Endothelial cell of coronary artery (primary cell): Measurements from ENCODE around the gene PRSS56. TPM values are rescaled to one million over a fixed set of nuclear protein-coding genes. Genes with fewer than 3 reads are reported as not detected.

Experiments used
- total RNA-seq: library from RNA; depleted of rRNA; stranded (reverse); fragments of >200 nt; gene quantifications from 2 replicates; pipeline ENCODE4 v1.2.3, GENCODE V29; 2014

The PRSS56 gene
- total RNA-seq: not detected in 2 replicates

DNA sequence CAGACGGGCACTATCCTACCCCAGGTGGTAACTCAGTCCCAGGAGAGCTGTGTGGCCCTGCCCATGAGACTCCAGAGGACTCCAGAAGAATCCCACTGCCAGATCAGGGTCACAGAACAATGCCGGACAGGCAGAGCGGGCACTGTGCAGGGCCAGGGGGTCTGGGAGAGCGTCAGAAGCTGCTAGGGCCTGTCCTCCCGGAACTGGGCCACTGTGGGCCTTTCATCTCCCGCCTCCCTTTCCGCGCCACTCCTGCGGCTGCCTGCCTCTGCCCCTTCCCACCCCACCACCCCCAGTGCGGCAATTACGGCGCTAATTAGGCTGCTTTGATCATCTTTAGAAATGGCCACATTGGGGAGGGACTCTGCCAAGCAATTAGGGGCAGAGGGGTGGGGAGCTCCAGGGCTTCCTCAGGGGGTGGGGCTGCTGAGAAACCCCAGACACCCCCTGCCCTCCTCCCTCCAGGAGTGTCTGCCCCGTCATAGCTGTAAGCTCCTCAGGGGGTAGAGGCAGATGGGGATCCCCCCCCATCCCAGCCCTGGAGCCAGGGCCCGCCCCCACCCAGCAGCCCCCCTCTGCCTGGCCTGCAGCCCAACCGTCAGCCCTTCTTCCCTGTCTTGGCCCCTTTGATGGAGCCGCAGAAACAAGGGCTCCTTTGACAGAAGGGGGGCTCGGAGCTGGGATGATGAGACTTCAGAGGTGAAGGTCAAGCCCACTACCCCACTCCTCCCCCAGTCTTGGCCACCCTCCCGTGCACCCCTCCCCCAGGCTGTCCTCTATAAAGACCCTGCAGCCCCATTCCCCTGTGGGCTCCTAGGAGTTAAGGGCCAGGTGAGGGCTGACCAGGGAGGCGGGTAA lies at the start of gene PRSS56:
Gene PRSS56, plus strand, starts transcription at position 808 of the 858 bp plus-strand sequence. CDS start 211 bp downstream, outside the sequence.

DNA sequence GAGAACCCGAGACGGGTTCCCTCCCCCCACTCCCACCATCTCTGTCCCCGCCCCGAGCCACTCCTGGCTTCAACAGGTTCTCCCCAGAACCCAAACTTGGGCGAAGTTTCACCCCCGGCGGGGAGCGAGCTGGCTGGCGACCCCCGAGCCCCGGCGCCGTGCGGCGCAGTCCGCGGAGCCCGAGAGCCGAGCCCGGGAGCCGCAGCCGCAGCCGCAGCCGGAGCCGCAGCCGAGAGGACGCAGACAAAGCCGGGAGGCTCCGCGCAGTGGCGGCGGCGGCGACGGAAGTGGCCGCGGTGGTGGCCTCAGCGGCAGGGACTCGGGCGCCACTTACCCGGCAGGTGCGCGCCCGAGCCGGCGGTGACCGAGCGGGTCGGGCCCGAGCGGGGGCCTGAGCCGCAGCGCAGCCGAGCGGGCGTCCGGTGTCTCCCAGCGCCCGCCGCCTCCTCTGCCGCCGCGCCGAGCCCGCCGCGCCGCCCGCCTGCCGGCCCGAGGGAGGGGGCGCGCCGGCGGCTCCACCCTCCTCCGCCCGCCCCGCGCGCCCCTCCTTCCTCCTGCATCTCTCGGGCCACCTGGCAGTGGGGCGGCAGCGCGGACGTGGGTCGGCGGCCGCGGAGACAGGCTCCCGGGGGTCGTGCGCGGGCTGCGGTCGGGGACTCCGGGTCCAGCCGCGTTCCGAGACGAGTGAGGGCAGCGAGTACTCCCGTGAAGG lies 32.6 kb upstream of the PRSS56 start, which contains the start of gene ECEL1:
Gene ECEL1, minus strand, starts transcription at position 450 of the 712 bp plus-strand sequence. CDS start 1,181 bp downstream, outside the sequence.

DNA sequence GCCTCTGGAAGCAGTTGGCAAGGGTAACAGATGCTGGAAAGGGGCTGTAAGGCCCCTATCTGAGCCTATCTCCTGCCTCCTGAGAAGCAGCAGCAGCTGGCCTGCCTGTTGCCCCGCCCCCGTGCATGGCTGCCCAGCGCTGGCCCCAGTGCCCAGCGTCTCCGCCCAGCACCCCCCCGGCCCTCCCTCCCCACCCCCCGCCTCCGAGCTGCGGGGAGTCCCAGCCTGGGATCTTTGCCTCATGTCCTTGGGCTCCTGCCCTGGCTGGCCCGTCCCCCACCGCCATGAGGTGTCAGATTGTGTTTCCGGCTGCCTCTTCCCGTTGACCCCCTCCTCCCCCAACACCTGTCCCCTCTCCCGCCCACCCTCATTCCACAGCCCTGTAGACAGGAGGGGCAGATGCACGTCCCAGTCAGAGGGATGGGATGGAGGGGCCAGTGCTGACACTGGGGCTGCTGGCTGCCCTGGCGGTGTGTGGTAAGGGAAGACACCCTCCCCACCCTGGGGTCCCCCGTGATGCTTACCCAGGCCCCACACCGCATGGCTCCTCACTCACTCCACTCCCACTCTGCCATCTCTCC lies 5.7 kb downstream of the PRSS56 start, which contains the start of gene CHRND:
Gene CHRND, plus strand, starts transcription at position 370 of the 581 bp plus-strand sequence. Its CDS starts 56 bp downstream, at position 426.

DNA sequence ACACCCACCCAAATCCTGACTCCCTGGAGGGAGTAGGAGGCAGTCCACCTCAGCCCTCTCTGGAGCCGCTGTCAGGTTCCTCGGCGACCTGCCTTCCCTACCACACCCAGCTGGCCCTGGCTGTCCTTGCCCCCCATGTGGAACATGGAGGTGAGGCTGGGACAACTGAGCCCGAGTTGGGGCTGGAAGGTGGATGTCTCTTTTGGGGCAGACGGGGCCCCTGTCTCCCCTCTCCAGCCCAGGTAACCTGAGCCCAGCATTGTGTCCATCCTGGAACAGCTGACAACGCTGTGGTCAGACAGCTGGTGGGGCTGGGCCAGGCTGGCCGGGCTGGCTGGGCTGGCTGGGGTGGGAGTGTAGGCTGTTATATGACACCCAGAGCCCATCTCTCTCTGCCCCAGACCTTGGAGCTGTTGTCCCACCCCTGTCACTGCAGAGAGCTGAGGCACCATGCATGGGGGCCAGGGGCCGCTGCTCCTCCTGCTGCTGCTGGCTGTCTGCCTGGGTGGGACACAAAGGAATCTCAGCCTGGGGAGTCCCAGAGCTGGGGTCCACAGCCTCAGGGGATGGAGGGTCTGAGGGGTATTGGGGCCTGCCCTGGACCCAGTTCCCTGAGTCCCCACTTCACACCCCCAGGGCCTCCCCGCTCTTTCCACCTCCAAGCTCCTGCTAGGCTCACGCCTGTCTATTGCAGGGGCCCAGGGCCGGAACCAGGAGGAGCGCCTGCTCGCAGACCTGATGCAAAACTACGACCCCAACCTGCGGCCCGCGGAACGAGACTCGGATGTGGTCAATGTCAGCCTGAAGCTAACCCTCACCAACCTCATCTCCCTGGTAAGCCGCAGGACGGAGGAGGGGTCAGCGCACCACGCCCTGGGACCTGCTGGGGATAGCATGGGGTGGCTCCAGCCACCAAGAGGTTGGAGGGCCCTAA lies 19.4 kb downstream of the PRSS56 start, which contains the start of gene CHRNG:
Gene CHRNG, plus strand, starts transcription at position 395 of the 934 bp plus-strand sequence. Its CDS starts 56 bp downstream, at position 451.

DNA sequence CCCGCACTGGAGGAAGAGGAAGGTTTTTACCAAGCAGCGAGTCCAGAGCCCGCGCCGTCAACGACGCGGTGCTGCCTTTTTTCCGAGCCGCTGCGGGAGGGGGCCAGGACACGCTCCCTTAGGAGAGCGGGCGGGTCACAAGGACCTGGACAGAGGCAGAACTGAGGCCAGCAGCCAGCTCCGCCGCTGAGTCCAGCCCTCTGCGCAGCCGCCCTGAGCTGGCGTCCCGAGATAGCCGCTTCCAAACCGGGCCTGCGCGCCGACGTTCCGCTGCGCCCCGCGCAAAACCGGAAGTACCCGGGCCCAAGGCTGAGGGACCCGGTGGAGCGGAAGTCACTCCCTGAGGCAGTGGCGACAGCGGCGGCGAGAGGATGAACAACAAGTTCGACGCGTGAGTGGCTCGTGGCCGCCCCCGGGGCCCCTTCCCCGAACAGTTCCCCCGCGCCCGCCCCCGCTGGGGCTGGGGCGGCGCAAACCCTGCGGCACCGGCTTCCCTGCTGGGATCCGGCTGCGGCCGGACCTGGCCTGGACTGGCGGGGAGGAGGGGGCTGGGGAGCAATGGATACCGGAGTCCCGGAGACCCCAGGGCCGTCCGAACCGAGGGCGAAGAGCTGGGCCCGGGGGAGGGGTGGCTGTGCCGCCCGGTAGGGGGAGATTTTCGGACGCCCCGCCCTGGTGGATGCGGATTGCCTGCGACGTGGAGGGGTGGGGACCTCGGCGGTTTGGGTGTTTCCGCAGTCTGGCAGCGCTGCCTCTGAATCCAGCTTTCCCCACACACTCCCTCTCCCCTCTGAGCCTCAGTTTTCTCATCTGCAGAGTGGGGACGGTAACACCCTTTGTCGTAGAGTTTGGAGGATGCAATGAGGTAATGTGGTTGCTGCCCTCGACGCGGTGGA lies 30.4 kb downstream of the PRSS56 start, which contains the start of the genes EIF4E2 and TIGD1:
Gene EIF4E2, plus strand, starts transcription at position 336 of the 896 bp plus-strand sequence. Its CDS starts 36 bp downstream, at position 372.
Gene TIGD1, minus strand, starts transcription at position 204 of the 896 bp plus-strand sequence. CDS start 675 bp downstream, outside the sequence.

Other genes starting within 250 kb of the PRSS56 start
- gene ALPP, start 141.6 kb upstream of the PRSS56 start, total RNA-seq: not detected in 2 replicates
- gene ALPG, start 113.5 kb upstream of the PRSS56 start, total RNA-seq: not detected in 2 replicates
- not detected in 2 replicates for gene ALPI, start 64.2 kb upstream of the PRSS56 start, total RNA-seq
- gene ECEL1, start 32.6 kb upstream of the PRSS56 start, total RNA-seq: not detected in 2 replicates
- not detected in 2 replicates for gene CHRND, start 5.8 kb downstream of the PRSS56 start, total RNA-seq
- not detected in 2 replicates for gene CHRNG, start 19.3 kb downstream of the PRSS56 start, total RNA-seq
- gene TIGD1, start 30.2 kb downstream of the PRSS56 start, total RNA-seq: 1.2 and 1.8 TPM in 2 replicates
- 185 and 210 TPM in 2 replicates for gene EIF4E2, start 30.3 kb downstream of the PRSS56 start, total RNA-seq
- gene EFHD1, start 113.2 kb downstream of the PRSS56 start, total RNA-seq: 0.47 TPM in 1 of 2 replicates, not detected in the other
- gene GIGYF2, start 176.9 kb downstream of the PRSS56 start, total RNA-seq: 45.2 and 50.8 TPM in 2 replicates